ENCODE data around the gene IFT27. TPM values are rescaled to one million over a fixed set of nuclear protein-coding genes. Genes with fewer than 3 reads are reported as not detected.

IFT27 gene
- total RNA-seq, 1 experiment from 2014 or later: 19.9 TPM

DNA sequence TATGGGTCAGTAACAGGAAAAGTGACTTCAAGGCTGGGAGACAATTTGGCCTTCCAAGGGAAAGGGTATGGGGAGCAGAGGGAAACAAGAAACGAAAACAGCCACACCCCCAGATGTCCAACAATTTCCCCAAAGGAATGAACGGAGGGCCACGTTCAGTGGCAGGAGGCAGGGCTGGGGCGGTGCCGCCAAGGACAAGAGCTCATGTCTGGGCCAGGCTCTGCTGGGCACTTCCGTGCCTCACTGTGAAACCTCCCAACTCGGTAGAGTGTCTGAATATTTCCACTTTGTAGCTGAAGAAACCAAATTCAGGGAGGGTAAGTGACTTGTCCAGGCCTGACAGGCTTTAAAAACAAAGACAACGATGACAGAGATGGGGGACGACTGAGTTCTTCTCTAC lies 11.9 kb downstream of the IFT27 start:
- ATAC-seq (no peak), DNase-seq (no peak)
- H3K36me3 ChIP-seq (ENCODE audit: low read depth, low read length): no peaks in the 10 kb centered on the region
- H4K20me1 ChIP-seq (ENCODE audit: low read length): no peaks in the 10 kb centered on the region
- H3K4me2 ChIP-seq (ENCODE audit: low read length): no peak overlapping the region
- H3K4me1 ChIP-seq (ENCODE audit: insufficient read depth, low read length): peaks cover 8% of the 10 kb centered on the region; the same call in 1 of the 2 replicates
- BruUV-seq (replicated peaks): no TSS peak
- no peaks in the 10 kb centered on the region for H3K79me2 ChIP-seq (ENCODE audit: low read length)
- H3F3A ChIP-seq (ENCODE audit: low read length, unreplicated experiment): no peaks in the 10 kb centered on the region
- CTCF ChIA-PET: no interaction called here
- TF ChIP-seq, protein P1, sequence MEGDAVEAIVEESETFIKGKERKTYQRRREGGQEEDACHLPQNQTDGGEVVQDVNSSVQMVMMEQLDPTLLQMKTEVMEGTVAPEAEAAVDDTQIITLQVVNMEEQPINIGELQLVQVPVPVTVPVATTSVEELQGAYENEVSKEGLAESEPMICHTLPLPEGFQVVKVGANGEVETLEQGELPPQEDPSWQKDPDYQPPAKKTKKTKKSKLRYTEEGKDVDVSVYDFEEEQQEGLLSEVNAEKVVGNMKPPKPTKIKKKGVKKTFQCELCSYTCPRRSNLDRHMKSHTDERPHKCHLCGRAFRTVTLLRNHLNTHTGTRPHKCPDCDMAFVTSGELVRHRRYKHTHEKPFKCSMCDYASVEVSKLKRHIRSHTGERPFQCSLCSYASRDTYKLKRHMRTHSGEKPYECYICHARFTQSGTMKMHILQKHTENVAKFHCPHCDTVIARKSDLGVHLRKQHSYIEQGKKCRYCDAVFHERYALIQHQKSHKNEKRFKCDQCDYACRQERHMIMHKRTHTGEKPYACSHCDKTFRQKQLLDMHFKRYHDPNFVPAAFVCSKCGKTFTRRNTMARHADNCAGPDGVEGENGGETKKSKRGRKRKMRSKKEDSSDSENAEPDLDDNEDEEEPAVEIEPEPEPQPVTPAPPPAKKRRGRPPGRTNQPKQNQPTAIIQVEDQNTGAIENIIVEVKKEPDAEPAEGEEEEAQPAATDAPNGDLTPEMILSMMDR (conservative IDR thresholded peaks at IDR 0.05; ENCODE audit: low read depth, low read length): no peak
- TF ChIP-seq EZH2 (IDR thresholded peaks at IDR 0.05; ENCODE audit: low read length, unreplicated experiment) (no peak), EZH2phosphoT487 (IDR thresholded peaks at IDR 0.05; ENCODE audit: borderline replicate concordance, low read length) (no peak)
- H3K9me2 ChIP-seq (replicated peaks; ENCODE audit: low read length): no peaks in the 10 kb centered on the region
- no peaks in the 10 kb centered on the region for H3K9me3 ChIP-seq (ENCODE audit: low read length)
- intact Hi-C loops (cut with micrococcal nuclease): no loop called here
- H2AFZ ChIP-seq (ENCODE audit: low read length): no peak overlapping the region
- H3K9ac ChIP-seq (ENCODE audit: low read length): no peak overlapping the region
- POLR2A ChIA-PET (ENCODE audit: unreplicated experiment): no interaction called here
- no peak overlapping the region for H3K27ac ChIP-seq (ENCODE audit: low read length)
- no peaks in the 10 kb centered on the region for H3K27me3 ChIP-seq (ENCODE audit: low read length)
- H3K4me3 ChIP-seq (ENCODE audit: low read length): no peak overlapping the region

DNA sequence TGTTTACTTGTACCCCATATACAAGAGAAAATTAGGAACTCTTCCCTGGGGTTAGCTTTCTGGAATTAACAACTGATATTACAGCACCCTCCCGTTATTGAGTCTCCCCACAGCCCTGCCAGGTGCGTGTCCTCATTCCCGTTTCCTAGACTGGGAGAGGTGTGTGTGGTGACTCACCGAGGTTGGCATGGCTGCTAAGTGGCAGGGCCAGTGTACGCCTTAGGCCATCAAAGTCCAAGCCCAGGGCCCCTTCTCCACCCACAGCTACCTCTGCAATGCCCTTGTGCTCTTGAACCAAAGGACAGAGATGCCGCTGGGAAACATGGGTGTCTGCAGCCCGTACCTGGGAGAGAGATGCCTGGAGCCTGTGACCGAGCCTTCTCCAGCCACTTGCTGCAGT lies 12.3 kb downstream of the IFT27 start:
- Histone ChIP-seq H3K79me2 (ENCODE audit: low read length) (no peaks in the 10 kb centered on the region), H3K9me3 (ENCODE audit: low read length) (no peaks in the 10 kb centered on the region), H4K20me1 (ENCODE audit: low read length) (no peaks in the 10 kb centered on the region), H3K27me3 (ENCODE audit: low read length) (no peaks in the 10 kb centered on the region), H3K36me3 (ENCODE audit: low read depth, low read length) (no peaks in the 10 kb centered on the region), H3K9ac (ENCODE audit: low read length) (no peak overlapping the region), H2AFZ (ENCODE audit: low read length) (no peak overlapping the region), H3K9me2 (replicated peaks; ENCODE audit: low read length) (no peaks in the 10 kb centered on the region), H3F3A (ENCODE audit: low read length, unreplicated experiment) (no peaks in the 10 kb centered on the region), H3K27ac (ENCODE audit: low read length) (no peak overlapping the region), H3K4me3 (ENCODE audit: low read length) (no peak overlapping the region), H3K4me2 (ENCODE audit: low read length) (no peak overlapping the region), H3K4me1 (ENCODE audit: insufficient read depth, low read length) (peaks cover 8% of the 10 kb centered on the region; the same call in 1 of the 2 replicates)
- peak; percentile 96 for ATAC-seq
- POLR2A ChIA-PET (ENCODE audit: unreplicated experiment): no interaction called here
- no peak for TF ChIP-seq EZH2phosphoT487 (IDR thresholded peaks at IDR 0.05; ENCODE audit: borderline replicate concordance, low read length)
- BruUV-seq (replicated peaks): no TSS peak
- intact Hi-C loops (cut with micrococcal nuclease): no loop called here
- peak; percentile 58 for DNase-seq
- CTCF ChIA-PET: no interaction called here

DNA sequence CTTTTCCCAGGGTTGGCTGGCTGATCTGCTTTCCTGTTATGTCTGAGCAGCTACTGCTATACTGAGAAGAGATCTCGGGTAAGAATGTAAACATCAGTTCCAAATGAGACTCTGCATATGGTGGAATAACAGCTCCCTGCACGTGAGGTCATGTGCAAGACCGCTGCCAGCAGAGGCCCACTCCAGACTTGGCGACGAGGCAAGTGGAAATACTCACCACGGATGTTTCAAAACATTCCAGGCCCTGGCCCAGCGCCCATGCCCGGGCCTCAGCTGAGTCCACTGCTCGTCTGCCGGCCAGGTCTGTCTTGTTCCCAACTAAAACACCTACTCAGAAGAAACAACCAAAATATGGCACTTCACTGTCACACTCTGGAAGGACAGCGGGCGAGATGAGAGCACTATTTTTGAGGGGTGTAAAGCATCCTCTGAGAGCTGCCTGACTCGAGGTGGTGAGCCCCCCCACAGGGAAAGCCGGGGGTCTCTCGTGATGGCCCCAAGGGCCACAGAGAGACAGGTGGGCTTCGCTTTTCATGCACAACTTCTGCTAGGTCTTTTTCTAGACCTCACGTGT lies 13.1 kb downstream of the IFT27 start:
- H3K9me2 ChIP-seq (replicated peaks; ENCODE audit: low read length): no peaks in the 10 kb centered on the region
- intact Hi-C loops (cut with micrococcal nuclease): no loop called here
- H2AFZ ChIP-seq (ENCODE audit: low read length): no peak overlapping the region
- CTCF ChIA-PET: no interaction called here
- POLR2A ChIA-PET (ENCODE audit: unreplicated experiment): interaction anchor here (0.5 kb wide), 1 partner anchor 300 kb away, joined by 3 read pairs; no protein-coding TSS in a partner anchor
- H3K9me3 ChIP-seq (ENCODE audit: low read length): no peaks in the 10 kb centered on the region
- H3K4me2 ChIP-seq (ENCODE audit: low read length): no peak overlapping the region
- no peaks in the 10 kb centered on the region for H4K20me1 ChIP-seq (ENCODE audit: low read length)
- H3K27me3 ChIP-seq (ENCODE audit: low read length): no peaks in the 10 kb centered on the region
- H3K4me3 ChIP-seq (ENCODE audit: low read length): no peak overlapping the region
- DNase-seq: no peak
- no peaks in the 10 kb centered on the region for H3K36me3 ChIP-seq (ENCODE audit: low read depth, low read length)
- no peak overlapping the region for H3K9ac ChIP-seq (ENCODE audit: low read length)
- H3K79me2 ChIP-seq (ENCODE audit: low read length): no peaks in the 10 kb centered on the region
- TF ChIP-seq, protein P1 (conservative IDR thresholded peaks at IDR 0.05; ENCODE audit: low read depth, low read length): no peak
- TF ChIP-seq EZH2phosphoT487 (IDR thresholded peaks at IDR 0.05; ENCODE audit: borderline replicate concordance, low read length) (no peak), EZH2 (IDR thresholded peaks at IDR 0.05; ENCODE audit: low read length, unreplicated experiment) (no peak)
- H3K27ac ChIP-seq (ENCODE audit: low read length): no peak overlapping the region
- no peak for ATAC-seq
- BruUV-seq (replicated peaks): no TSS peak
- H3F3A ChIP-seq (ENCODE audit: low read length, unreplicated experiment): no peaks in the 10 kb centered on the region
- peaks cover 8% of the 10 kb centered on the region; the same call in 1 of the 2 replicates for H3K4me1 ChIP-seq (ENCODE audit: insufficient read depth, low read length)
